A673 (cell line): Measurements from ENCODE around the gene SINHCAF.

Source experiments
- EZH2 ChIP-seq: fragments of 200-600 bp; sonication (generic); IDR thresholded peaks from 2 replicates; pipeline ENCODE4 v1.6.1; 2017; ENCODE audit warnings: borderline replicate concordance, low read depth, mild to moderate bottlenecking, mixed read lengths, antibody characterized with exemption, low read length; ENCODE audit not compliant: poor library complexity, severe bottlenecking
- TF ChIP-seq, protein P1 (sequence below): fragments of 300-800, 200-600 bp; sonication (generic); conservative IDR thresholded peaks from 2 replicates; pipeline ENCODE4 v1.5.1; 2017; ENCODE audit warnings: low read depth, mild to moderate bottlenecking, antibody characterized with exemption, low read length, moderate library complexity, mixed read lengths

DNA sequence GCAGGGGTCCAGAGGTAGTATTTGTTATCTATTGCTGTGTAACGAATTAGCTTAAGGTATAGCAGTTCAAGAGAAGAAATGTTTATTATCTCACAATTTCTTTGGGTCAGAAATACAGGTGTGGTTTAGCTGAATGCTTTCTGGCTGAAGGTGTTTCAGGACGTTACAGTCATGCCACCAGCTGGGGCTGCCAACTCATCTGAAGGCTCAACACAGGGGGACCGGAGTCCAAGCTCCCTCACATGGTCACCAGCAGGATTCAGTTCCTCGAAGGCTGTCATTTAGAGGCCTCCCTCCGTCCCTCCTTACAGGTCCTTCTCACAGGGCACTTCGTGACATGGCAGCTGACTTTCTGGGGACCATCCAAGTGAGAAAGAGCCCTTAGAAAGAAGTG, 37.5 kb upstream of the SINHCAF start:
- TF ChIP-seq, protein P1, sequence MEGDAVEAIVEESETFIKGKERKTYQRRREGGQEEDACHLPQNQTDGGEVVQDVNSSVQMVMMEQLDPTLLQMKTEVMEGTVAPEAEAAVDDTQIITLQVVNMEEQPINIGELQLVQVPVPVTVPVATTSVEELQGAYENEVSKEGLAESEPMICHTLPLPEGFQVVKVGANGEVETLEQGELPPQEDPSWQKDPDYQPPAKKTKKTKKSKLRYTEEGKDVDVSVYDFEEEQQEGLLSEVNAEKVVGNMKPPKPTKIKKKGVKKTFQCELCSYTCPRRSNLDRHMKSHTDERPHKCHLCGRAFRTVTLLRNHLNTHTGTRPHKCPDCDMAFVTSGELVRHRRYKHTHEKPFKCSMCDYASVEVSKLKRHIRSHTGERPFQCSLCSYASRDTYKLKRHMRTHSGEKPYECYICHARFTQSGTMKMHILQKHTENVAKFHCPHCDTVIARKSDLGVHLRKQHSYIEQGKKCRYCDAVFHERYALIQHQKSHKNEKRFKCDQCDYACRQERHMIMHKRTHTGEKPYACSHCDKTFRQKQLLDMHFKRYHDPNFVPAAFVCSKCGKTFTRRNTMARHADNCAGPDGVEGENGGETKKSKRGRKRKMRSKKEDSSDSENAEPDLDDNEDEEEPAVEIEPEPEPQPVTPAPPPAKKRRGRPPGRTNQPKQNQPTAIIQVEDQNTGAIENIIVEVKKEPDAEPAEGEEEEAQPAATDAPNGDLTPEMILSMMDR: no peak
- TF ChIP-seq EZH2: no peak
